GM19395 (cell line): ENCODE data around the gene AK8.

Source experiments
- ATAC-seq: cut with Tn5 transposase; IDR thresholded peaks from one replicate; pipeline ENCODE4 v1.9.1; 2021; ENCODE audit warnings: mild to moderate bottlenecking, moderate library complexity; ENCODE audit not compliant: unreplicated experiment

AK8 gene

DNA sequence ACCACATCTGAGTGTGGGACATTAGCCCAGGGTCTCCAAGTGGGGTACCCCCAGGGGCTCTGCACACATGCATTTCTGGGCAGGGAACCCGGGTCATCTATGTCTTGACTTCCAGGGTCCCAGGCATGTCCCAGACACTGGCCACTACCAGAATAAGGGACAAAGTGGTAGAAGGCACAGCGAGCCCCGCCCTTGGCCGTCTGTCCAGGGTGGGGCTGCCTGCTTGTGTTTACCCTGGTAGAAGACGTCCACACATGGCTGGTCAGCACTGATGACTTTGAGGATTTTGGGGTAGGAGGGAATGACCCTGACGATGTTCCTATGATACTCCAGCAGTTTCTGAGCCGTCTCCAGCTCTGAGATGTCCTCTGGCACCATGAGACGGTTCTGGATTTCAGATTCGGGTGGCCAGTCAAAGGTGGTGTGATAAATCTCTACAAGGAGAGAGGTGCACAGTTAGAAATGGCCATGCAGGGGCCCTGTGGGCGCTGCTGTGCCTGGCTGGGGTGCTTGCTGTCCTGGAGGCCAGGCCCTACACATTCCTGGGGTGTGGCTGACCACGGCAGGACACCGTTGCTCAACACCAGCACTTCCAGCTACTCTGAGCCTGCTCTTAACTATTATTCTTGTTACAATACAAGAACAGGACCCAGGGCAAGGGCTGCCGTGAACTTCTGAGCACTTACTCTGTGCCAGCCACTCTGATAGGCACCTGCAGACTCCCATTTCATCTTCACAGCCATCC is 51.3 kb downstream of the AK8 start:
- no peak for ATAC-seq

GRCh38 chr9:132826131-132826530 is 52.0 kb downstream of the AK8 start:
- ATAC-seq = no peak

GRCh38 chr9:132825430-132825829 is 52.7 kb downstream of the AK8 start:
- ATAC-seq = no peak

GRCh38 chr9:132824951-132825350 is 53.1 kb downstream of the AK8 start:
- ATAC-seq = no peak

DNA sequence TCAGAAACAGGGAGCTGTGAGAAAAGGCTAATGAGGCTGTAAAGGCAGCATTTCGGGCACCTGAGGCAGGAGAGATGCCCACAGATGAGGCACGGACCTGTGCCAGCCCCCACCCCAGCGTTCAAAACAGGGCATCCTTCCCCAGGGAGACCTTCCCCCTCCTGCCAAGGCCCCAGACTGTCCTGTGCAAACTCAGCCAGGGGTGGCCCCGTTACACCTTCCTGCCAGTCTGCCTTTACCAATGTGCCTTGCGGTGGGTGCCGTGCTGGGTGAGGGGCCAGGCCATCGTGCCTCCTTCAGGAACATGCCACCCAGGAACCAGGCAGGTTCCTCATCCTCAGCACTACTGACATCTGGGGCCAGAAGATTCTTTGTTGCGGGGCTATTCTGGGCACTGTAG is 53.9 kb downstream of the AK8 start:
- no peak for ATAC-seq

DNA sequence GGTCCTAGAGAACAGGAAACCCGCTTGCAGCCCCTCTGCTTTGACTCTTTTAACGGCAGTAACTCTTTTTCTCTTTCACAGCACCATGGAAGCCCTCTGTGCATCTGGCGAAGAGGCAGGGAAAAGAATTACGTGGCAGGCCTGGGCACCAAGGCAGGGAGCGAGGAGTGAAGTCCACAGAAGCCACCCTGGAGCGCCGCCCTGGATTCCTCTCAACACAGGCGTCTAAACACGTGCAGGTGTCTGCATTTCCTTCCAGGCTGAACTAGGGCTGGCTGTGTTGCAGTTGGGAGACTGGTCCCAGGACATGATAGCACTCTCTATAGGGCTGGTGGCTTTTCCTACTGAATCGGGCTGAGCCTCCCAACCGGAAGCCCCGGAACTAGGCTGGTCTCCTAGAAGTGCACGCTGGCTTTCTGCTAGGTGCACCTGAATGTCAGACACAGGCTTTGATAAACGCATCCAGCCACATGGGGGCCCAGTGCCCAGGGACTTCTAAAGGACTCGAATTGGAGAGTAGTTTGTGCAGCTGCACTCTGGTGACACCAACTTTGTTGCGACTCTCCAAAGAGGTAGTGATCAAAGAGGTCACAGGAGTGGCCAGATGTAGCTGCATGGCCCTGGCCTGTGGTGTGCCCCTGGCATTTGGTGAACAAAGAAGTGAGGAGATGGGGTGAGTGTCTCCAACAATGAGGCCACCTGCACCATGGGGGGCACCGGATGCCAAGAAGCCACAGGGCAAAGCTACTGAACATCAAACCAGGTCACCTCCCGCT is 54.5 kb downstream of the AK8 start:
- no peak for ATAC-seq

DNA sequence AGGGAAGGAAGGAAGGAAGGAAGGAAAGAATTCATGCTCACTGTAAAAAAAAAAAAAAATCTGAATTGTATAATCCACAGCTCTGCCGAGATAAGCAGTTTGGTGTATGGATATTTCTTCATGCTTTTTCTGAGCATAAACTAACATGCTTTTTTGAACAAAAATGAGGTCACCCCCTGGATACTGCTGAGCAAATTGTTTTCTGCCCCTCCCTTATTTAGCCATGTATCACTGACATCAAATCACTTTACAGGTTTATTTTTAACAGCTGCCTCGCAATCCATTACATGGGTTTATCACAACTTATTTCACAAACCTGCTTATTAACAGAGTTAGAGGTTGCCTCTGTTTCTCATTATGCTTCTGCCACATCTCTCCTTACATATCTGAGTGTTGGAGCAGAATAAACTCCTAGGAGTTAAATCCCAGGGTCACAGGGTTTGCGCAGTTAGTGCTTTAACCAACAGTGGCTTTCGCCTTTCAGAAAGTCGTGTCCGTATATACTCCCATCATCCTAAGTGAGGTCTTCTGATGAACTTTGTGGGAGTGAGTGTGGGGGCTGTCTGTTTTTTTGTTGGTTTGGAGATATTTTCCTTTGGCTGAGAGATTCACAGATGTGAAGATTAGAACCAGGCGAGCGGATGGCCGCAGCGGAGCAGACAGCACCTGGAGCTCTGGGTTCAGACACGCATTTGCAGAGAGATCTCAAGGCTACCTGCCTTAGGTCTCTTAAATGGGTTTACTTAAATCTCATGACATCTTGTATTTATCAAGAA is 57.7 kb downstream of the AK8 start:
- ATAC-seq = no peak

DNA sequence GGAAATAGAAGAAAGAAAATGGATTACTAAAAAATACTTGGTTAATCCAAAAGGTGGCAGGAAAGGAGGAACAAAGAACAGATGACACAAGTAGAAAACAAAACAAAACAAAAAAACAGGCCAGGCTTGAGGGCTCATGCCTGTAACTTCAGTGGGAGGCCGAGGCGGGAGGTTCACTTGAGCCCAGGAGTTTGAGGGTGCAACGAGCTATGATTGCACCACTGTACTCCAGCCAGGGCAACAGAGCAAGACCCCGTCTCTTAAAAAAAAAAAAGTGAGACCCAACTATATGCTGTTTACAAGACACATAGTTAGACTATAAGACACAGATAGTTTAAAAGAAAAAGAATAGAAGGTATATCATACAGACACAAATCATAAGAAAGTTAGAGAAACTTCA is 59.5 kb downstream of the AK8 start:
- ATAC-seq = no peak

- no peak for ATAC-seq
Measured at GRCh38 chr9:132814937-132815336, 63.1 kb downstream of the AK8 start.

DNA sequence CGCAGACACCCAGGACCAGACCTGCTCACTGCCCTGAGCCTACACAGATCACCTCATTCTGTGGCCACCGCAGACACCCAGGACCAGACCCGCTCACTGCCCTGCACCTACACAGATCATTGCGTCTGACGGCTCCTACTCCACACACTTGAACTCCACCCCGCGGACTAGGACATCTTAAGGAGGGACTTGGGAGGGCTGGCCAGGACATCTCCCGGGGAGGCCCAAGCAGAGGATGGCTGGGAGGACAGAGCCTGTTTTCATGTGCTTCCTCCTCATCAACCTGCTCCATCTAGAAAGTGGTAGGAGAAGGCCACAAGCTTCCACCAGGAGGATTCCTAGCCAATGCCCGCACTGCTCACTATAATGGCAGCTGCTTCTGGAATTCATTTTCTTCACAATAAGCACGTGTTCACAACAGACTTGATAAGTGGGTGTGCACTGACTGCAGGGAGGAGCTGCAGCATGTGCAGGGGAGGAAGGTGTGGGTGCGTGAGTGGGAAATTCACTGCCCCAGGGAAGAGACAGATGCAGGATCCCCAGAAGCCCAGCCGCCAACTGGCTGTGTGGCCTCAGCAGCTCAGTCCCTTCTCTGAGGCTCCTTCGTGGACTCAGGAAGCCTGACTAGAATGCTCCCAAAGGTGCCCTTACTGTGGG is 64.8 kb downstream of the AK8 start:
- no peak for ATAC-seq

GRCh38 chr9:132811985-132812384 is 66.1 kb downstream of the AK8 start:
- no peak for ATAC-seq

DNA sequence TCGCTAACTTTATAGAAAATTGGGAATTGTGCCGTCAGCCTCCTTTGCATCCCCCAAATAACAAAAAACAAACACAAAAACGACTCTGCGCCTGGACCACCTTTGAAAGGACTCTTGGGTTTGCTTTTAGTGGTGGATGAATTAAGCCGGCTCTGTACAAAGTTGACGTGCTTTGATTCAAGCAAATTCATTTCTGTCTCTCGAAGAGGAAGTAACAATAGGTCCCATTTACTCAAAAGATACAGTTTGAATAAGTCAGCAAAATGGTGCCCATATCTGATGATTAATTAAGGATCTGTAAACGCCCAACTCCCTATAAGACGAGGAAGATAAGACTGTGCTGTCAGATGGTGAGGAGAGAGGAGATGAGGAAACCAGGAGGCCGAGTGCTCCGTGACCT is 67.8 kb downstream of the AK8 start:
- ATAC-seq = no peak

GRCh38 chr9:132809677-132810271 is 68.3 kb downstream of the AK8 start:
- ATAC-seq = no peak

DNA sequence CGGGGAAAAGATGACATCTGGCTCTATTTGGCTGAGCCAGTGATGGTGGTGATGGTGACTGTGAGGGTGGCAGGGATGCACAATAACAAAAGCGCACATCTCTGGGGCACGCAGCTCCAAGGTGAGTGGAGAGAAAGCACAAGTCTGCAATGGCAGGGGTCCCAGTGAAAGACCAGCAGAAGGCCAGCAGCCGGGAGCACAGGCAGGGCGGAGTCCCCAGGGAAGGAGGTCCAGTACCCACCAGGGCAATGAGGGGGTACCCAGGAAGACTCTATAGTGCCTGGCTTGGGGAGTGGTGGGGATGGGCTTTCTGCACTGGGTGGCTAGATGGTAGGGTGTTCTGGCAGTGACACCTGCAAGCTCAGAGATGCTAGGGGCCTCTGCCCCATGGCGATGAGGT is 69.4 kb downstream of the AK8 start:
- ATAC-seq = no peak

DNA sequence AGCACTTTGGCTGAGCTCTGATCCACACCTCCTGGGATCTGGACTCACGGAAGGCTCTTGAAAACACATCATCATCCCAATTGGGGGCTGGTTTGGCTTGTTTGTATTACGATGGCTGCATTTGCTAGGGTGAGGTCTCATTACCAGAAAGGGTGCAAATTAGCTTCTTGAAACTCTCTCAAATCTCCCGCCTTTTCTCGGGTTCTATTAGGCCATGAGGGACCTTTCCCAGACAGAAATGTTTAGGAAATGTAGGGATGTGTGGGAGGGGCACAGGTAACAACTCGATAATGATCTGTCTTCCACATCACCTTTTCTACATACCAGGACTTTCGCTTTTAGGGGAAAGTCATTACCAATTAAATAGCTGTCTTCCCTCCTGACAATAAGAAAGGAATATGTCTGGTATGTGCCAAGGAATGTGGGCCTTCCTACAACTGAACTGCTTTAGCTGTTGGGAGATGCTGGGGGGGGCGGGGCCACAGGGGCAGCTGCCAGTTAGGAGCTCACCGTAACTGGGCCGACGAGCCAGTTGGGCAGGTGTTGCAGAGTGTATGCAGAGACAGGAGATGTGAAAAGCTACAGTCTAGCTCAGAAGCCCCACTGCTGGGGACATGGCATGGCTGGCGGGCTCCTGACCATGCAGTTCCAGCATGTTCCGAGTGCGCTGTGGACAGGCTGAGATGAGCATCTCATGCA is 71.2 kb downstream of the AK8 start:
- no peak for ATAC-seq

DNA sequence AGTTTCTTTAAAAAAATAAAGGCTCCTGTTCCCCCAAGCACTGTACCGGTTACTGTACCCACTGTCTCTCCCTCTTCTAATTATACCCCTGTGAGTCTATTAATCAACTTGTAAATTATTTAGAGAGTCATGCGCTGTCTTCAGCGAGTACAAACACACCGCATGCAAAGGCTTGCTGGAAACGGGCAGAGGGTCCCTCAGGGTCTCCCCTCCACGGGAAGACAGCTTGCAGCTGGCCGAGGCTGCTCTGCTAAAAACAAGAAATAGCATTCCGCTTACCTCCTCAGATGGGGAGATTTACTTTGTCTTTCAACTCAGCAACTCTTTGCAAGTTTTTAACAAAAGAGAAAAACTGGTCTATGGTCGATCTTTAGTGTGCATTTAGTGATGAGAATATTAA is 71.8 kb downstream of the AK8 start:
- ATAC-seq = no peak

- ATAC-seq = no peak
Measured at GRCh38 chr9:132804576-132805295, 73.3 kb downstream of the AK8 start.

GRCh38 chr9:132802121-132802795 is 75.8 kb downstream of the AK8 start:
- no peak for ATAC-seq

DNA sequence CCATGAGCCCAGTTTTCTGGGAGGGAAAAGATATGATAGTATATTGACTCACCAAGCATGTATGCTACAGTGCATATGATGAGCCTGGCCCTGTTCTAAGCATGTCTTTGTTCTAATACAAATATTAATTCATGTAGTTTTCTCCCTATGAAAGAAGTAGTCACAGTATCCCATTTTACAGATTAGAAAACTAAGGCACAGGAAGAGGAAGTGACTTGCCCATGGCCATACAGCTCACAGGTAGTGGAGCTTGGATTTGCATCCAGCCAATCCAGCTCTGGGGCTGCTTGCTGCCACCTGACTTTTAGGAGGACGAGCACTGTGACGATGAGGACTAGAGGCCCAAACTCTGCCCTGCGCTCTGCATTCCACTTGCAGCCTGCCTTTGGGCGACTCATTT is 76.4 kb downstream of the AK8 start:
- ATAC-seq = no peak
